ENCODE measurements around the gene GNB5. TPM values are rescaled to one million over a fixed set of nuclear protein-coding genes. Genes with fewer than 3 reads are reported as not detected.

The GNB5 gene
- total RNA-seq, 4 donors from 2014 or later: 0.60 to 12.7 (median 7.8) TPM

GRCh38 chr15:52162876-52163275 lies 28.3 kb downstream of the GNB5 start:
- in situ Hi-C loops (cut with MboI; ENCODE audit: low pct_ligation_motif_present in 1 of 4, low pct_unique_long_range_greater_than_20kb in 1 of 4, low sequenced_read_pairs in 3 of 4): no loop called here
- H3K36me3 ChIP-seq: no peaks in the 10 kb centered on the region
- H3K27ac ChIP-seq: no peak overlapping the region
- WGBS, 2 donors (ENCODE audit: low coverage in 1 of 2): 80% methylated on average over 1 to 22 of the region's 22 CpGs
- intact Hi-C loops (cut with DNase I; ENCODE audit: low total_unique reads): no loop called here
- no peaks in the 10 kb centered on the region for H3K4me1 ChIP-seq
- TF ChIP-seq EP300 (IDR thresholded peaks at IDR 0.05; ENCODE audit: low read depth): no peak
- TF ChIP-seq POLR2AphosphoS5 (IDR thresholded peaks at IDR 0.05): no peak
- no peak for TF ChIP-seq POLR2A (IDR thresholded peaks at IDR 0.05)
- TF ChIP-seq, protein P1, sequence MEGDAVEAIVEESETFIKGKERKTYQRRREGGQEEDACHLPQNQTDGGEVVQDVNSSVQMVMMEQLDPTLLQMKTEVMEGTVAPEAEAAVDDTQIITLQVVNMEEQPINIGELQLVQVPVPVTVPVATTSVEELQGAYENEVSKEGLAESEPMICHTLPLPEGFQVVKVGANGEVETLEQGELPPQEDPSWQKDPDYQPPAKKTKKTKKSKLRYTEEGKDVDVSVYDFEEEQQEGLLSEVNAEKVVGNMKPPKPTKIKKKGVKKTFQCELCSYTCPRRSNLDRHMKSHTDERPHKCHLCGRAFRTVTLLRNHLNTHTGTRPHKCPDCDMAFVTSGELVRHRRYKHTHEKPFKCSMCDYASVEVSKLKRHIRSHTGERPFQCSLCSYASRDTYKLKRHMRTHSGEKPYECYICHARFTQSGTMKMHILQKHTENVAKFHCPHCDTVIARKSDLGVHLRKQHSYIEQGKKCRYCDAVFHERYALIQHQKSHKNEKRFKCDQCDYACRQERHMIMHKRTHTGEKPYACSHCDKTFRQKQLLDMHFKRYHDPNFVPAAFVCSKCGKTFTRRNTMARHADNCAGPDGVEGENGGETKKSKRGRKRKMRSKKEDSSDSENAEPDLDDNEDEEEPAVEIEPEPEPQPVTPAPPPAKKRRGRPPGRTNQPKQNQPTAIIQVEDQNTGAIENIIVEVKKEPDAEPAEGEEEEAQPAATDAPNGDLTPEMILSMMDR (IDR thresholded peaks at IDR 0.05): no peak
- H3K9me3 ChIP-seq: no peaks in the 10 kb centered on the region
- H3K4me3 ChIP-seq: no peak overlapping the region
- DNase-seq: no peak
- H3K27me3 ChIP-seq: no peaks in the 10 kb centered on the region

- intact Hi-C loops (cut with DNase I; ENCODE audit: low total_unique reads) (no loop called here), in situ Hi-C loops (cut with MboI; ENCODE audit: low pct_ligation_motif_present in 1 of 4, low pct_unique_long_range_greater_than_20kb in 1 of 4, low sequenced_read_pairs in 3 of 4) (no loop called here)
- Histone ChIP-seq H3K27me3 (no peaks in the 10 kb centered on the region), H3K27ac (no peak overlapping the region), H3K4me1 (no peaks in the 10 kb centered on the region), H3K9me3 (no peaks in the 10 kb centered on the region), H3K36me3 (no peaks in the 10 kb centered on the region), H3K4me3 (no peak overlapping the region)
- DNase-seq: no peak
- 76 to 86% methylated on average over 4 of the region's 4 CpGs for WGBS, 2 donors (ENCODE audit: low coverage in 1 of 2)
- TF ChIP-seq POLR2A (IDR thresholded peaks at IDR 0.05) (no peak), POLR2AphosphoS5 (IDR thresholded peaks at IDR 0.05) (no peak), EP300 (IDR thresholded peaks at IDR 0.05; ENCODE audit: low read depth) (no peak)
- TF ChIP-seq, protein P1 (IDR thresholded peaks at IDR 0.05): no peak
Observed at GRCh38 chr15:52162260-52162659, 28.9 kb downstream of the GNB5 start.

- no peaks in the 10 kb centered on the region for H3K4me1 ChIP-seq
- WGBS, 2 donors (ENCODE audit: low coverage in 1 of 2): 80 to 97% methylated on average over 1 to 13 of the region's 13 CpGs
- in situ Hi-C loops (cut with MboI; ENCODE audit: low pct_ligation_motif_present in 1 of 4, low pct_unique_long_range_greater_than_20kb in 1 of 4, low sequenced_read_pairs in 3 of 4): no loop called here
Observed at GRCh38 chr15:52161406-52161966, 29.7 kb downstream of the GNB5 start.

DNA sequence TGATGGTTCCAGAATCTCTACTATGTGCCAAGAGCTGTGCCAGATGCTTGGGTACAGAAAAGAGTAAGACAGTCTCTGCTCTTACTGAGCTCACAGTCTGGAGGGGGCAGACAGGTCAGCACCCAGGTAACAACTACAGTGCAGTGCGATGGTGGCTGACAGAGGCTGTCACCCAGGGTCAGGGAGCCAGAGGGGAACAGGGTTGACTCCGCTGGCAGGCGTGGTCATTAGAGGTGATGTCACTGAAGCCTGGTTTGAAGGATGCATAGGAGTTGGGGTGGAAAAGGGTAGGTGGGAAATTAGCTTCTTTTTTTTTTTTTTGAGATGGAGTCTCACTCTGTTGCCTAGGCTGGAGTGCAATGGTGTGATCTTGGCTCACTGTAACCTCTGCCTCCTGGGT lies 31.5 kb downstream of the GNB5 start:
- H3K9me3 ChIP-seq: no peaks in the 10 kb centered on the region
- in situ Hi-C loops (cut with MboI; ENCODE audit: low pct_ligation_motif_present in 1 of 4, low pct_unique_long_range_greater_than_20kb in 1 of 4, low sequenced_read_pairs in 3 of 4) (no loop called here), intact Hi-C loops (cut with DNase I; ENCODE audit: low total_unique reads) (no loop called here)
- DNase-seq: no peak
- WGBS, 2 donors (ENCODE audit: low coverage in 1 of 2): 98 to 100% methylated on average over 1 to 3 of the region's 3 CpGs
- TF ChIP-seq, protein P1 (IDR thresholded peaks at IDR 0.05): no peak
- no peaks in the 10 kb centered on the region for H3K27me3 ChIP-seq
- no peak overlapping the region for H3K4me3 ChIP-seq
- no peak overlapping the region for H3K27ac ChIP-seq
- H3K4me1 ChIP-seq: no peaks in the 10 kb centered on the region
- H3K36me3 ChIP-seq: no peaks in the 10 kb centered on the region

More at GRCh38 chr15:52161406-52161966, 29.7 kb downstream of the GNB5 start:
- Histone ChIP-seq H3K27me3 (no peaks in the 10 kb centered on the region), H3K9me3 (no peaks in the 10 kb centered on the region), H3K27ac (no peak overlapping the region), H3K36me3 (no peaks in the 10 kb centered on the region), H3K4me3 (no peak overlapping the region)
- intact Hi-C loops (cut with DNase I; ENCODE audit: low total_unique reads): no loop called here
- DNase-seq: no peak
- no peak for TF ChIP-seq EP300 (IDR thresholded peaks at IDR 0.05; ENCODE audit: low read depth)
- no peak for TF ChIP-seq POLR2AphosphoS5 (IDR thresholded peaks at IDR 0.05)
- no peak for TF ChIP-seq POLR2A (IDR thresholded peaks at IDR 0.05)
- TF ChIP-seq, protein P1 (IDR thresholded peaks at IDR 0.05): no peak
